ENCODE measurements around the gene CHRDL1.

GRCh38 chrX:110646386-110646785 is 149.2 kb downstream of the CHRDL1 start:
- TF ChIP-seq CTCF (conservative IDR thresholded peaks at IDR 0.05; ENCODE audit: low read length) (no peak), EZH2phosphoT487 (IDR thresholded peaks at IDR 0.05; ENCODE audit: borderline replicate concordance) (no peak)

All from Loucy (cell line).